OCI-LY1 (cell line): Measurements from ENCODE around the gene CD200.

Source experiments
- CTCF ChIP-seq: fragments of 200-600 bp; sonication (generic), shearing (Covaris generic); IDR thresholded peaks from 2 replicates; pipeline ENCODE4 v1.5.1; 2017; ENCODE audit warnings: mild to moderate bottlenecking, antibody characterized with exemption, low read length, moderate library complexity, mixed read lengths
- EZH2 ChIP-seq: fragments of 200-600 bp; sonication (generic), shearing (Covaris generic); IDR thresholded peaks from 2 replicates; pipeline ENCODE4 v1.8.0; 2017; ENCODE audit warnings: borderline replicate concordance, mixed run types, mild to moderate bottlenecking, antibody characterized with exemption, low read length, moderate library complexity, mixed read lengths

DNA sequence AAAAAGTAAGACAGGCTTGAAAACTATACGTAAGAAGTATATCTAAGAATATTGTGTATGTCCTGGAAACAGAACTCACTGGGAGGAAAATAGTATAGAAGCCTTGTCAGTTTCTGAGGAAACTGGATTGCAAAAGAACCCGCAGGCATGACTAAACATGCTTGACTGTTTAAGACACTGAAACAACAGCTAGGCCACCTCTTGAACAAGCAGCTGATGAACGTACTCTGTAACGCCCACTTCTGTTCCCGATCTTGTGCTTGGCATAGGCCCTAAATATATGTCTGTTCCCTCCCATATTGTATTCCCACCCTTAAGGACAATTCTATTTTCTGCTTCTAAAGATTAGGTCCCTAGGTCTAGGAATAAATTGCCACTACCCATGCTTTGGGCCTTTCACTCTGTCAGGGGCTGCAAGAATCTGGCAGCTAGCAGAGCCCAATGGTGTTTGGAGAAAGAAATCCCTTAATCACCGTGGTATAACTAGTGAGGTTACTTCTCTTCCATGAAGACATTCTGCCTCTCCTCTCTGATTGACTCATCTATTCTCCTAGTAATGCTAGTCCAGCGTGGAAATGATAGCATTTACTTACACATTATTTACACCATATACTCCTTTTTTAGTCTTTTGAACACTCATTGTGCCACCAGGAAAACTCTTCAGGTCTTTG, 46.2 kb downstream of the CD200 start:
- TF ChIP-seq CTCF: no peak
- no peak for TF ChIP-seq EZH2
